KOPT-K1 (cell line): Measurements from ENCODE around the gene HM13.
"Not testable (repeated sequence)": the region's sequence is repeated elsewhere in the genome, so short reads cannot be mapped to it uniquely, and the experiment has no call there.

Experiments
- H3K27ac ChIP-seq: fragments of 200-600 bp; sonication (generic); 2 replicates; pipeline ENCODE4 v1.5.1; 2016; ENCODE audit warnings: antibody characterized with exemption, mild to moderate bottlenecking, low read depth, low read length; ENCODE audit not compliant: poor library complexity, severe bottlenecking
- H3K36me3 ChIP-seq: fragments of 200-600 bp; sonication (generic); 2 replicates; pipeline ENCODE4 v1.5.1; 2017; ENCODE audit warnings: antibody characterized with exemption, mild to moderate bottlenecking, low read length, moderate library complexity; ENCODE audit not compliant: insufficient read depth
- H3K9me3 ChIP-seq: fragments of 200-600 bp; sonication (generic); 2 replicates; pipeline ENCODE4 v1.5.1; 2017; ENCODE audit warnings: antibody characterized with exemption, low read length, mild to moderate bottlenecking; ENCODE audit not compliant: insufficient read depth, poor library complexity, severe bottlenecking

The HM13 gene

DNA sequence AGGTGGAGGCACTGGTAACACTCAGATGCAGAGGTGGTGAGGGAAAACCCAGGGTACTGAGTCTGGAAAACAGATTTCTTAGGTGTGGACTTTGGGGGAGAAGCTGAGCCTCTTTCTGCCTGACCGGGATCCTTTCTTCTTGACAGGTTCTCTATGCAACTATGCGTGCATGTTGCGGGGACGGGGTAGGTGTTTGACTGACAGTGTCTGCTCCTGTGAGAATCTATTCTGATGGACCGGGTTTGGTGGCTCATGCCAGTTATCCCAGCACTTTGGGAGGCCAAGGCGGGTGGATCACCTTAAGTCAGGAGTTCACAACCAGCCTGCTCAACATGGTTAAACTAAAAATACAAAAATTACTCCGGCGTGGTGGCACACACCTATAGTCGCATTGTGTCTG lies 63.0 kb downstream of the HM13 start:
- Histone ChIP-seq H3K27ac (no peak overlapping the region), H3K9me3 (no peaks in the 10 kb centered on the region), H3K36me3 (no peaks in the 10 kb centered on the region)

DNA sequence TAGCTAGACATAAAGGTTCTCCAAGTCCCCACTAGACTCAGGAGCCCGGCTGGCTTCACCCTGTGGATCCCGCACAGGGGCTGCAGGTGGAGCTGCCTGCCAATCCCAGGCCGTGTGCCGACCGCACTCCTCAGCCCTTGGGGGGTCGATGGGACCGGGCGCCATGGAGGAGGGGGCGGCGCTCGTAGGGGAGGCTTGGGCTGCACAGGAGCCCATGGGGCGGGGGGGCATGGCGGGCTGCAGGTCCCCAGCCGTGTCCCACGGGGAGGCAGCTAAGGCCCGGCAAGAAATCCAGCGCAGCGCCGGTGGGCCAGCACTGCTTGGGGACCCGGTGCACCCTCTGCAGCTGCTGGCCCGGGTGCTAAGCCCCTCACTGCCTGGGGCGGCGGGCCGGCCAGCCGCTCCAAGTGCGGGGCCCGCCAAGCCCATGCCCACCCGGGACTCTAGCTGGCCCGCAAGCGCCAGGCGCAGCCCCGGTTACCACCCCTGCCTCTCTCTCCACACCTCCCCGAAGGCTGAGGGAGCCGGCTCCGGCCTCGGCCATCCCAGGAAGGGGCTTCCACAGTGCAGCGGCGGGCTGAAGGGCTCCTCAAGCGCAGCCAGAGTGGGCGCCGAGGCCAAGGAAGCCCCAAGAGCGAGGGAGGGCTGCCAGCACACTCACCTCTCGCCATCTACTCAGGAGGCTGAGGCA lies 64.4 kb downstream of the HM13 start:
- Histone ChIP-seq H3K27ac (no peak overlapping the region), H3K36me3 (no peaks in the 10 kb centered on the region), H3K9me3 (no peaks in the 10 kb centered on the region)

DNA sequence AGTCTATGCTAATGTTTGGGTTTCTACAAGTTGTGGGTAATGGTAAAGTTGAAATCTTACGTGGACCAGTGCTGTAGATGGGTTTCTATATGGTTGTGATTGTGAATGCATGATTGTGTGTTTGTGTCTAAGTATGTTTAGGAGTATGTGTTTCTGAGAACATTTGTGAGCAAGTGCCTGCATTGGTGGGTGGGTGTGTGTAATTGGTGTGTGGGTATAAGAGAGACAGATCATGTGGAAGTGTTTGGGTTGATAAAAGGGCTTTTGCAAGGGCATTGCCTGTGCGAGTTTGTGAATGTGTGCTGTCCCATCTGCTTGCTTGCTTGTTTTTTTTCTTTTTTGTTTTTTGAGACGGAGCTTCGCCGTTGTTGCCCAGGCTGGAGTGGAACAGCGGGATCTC lies 65.0 kb downstream of the HM13 start:
- Histone ChIP-seq H3K36me3 (no peaks in the 10 kb centered on the region), H3K9me3 (no peaks in the 10 kb centered on the region), H3K27ac (no peak overlapping the region)

DNA sequence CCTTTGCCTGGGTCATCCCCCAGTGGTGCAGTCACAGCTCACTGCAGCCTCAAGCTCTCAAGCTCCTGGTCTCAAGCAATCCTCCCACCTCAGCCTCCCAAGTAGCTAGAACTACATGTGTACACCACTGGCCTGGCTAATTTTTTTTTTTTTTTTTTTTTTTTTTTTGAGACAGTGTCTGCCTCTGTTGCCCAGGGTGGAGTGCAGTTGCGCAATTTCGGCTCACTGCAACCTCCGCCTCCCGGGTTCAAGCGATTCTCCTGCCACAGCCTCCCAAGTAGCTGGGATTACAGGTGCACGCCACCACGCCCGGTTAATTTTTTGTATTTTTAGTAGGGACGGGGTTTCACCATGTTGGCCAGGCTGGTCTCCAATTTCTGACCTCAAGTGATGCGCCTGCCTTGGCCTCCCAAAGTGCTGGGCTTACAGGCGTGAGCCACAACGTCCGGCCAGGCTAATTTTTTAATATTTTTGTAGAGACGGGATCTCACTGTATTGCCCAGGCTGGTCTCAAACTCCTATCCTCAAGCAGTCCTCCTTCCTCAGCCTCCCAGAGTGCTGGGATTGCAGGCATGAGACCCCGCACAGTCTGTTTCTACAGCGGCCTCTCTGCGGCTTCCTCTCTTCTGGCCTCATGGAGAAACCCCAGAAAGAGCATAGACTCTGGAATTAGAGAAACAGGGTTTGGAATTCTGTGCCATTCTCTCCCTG lies 65.9 kb downstream of the HM13 start:
- H3K27ac ChIP-seq, H3K9me3 ChIP-seq, H3K36me3 ChIP-seq: not testable (repeated sequence)

DNA sequence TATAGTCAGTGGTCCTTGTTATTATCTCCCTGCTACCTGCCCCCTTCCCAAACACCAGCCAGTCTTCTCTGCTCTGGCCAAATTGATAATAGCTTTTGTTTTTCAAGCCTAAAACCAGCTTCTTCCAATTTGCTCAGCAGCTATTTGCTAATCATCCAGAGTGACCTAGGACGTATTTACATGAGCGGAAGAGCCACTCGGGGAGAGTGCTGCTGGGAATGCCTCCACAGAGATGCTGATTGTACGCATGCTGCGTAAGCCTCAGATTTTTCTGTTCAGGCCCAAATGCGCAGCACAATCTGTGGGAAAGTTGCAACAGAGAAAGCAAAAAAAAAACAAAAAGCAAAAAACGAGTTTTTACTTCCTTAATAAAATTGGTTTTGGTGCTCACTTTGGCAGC lies 66.5 kb downstream of the HM13 start:
- Histone ChIP-seq H3K27ac (no peak overlapping the region), H3K36me3 (no peaks in the 10 kb centered on the region), H3K9me3 (no peaks in the 10 kb centered on the region)

DNA sequence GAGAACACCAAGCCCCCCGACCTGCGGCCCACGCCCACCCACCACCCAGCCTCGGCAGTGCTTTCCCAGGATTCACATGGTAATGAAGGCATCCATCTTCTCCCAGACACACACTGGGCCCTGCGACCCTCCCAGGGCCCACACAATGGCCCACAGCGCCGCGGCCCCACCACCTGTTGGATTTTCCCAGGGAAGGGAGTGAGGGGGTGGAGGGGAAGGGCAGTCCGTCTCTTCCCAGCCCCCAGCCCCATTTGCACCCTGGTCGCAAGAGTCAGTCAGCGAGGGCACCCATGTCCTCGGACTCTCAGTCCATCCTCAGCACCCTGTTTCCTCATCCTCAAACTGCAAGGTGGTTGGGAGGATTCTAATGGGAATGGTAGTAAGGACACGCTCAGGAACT lies 67.1 kb downstream of the HM13 start:
- no peak overlapping the region for H3K27ac ChIP-seq
- no peaks in the 10 kb centered on the region for H3K9me3 ChIP-seq
- no peaks in the 10 kb centered on the region for H3K36me3 ChIP-seq

DNA sequence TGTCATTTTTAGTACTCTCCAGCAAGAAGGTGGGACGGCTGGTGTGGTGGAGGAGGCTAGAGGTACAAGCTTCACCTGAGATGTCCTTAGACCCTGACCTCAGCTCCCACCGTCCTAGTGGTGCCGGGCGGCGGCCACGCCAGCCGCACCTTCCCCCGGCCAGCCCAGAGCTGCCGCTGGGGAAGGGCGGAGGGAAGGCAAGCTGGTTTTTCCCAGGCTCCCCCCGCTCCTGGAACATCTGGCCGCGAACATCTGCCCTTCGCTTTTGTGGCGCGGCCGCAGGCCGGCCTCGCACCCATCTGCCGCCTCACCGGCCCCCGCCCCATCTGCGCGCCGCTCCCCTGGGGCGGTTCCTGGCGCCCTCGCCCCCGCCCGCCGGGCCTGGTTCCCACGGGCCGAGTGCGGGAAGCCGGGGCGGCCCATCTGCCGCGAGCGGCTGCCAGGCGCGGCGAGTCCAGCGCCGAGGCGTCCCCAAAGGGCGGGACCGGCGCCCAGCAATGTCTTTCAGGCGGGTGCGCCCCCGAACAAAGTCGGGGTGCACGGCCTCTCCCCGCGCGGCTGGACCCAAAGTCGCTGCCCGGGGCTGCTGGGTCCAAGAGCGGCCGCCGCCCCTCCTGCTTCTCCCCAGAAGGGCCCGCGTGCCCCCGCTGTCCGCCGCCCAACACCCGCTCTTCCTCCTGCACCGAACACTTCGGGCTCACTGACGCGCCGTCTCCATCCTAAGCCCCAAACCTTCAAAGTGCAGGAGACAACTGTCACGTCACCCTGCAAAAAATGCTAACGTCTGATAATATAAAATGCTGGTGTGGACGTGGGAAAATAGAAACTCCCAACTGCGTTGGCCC lies 73.5 kb downstream of the HM13 start:
- Histone ChIP-seq H3K36me3 (no peaks in the 10 kb centered on the region), H3K27ac (no peak overlapping the region), H3K9me3 (no peaks in the 10 kb centered on the region)

DNA sequence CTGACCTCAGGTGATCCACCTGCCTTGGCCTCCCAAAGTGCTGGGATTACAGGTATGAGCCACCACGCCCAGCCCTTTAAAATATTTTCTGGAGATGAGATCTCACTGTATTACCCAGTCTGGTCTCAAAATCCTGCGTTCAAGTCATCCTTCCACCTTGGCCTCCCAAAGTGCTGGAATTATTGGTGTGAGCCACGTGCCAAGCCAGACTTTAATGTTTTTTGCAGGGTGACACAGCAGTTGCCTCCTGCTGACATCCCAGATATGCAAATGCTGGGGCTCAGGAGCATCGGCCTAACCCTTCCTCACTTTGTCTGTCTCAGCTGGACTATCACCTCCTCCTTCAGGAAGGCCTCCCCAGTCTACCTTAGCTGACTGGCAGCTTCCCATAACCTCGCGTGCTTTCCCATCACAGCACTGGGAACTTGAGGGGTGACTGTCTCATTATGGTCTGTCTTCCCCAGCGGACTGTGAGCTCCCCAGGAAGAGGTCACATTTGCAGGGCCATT lies 76.5 kb downstream of the HM13 start:
- no peaks in the 10 kb centered on the region for H3K9me3 ChIP-seq
- no peaks in the 10 kb centered on the region for H3K36me3 ChIP-seq
- H3K27ac ChIP-seq = no peak overlapping the region

DNA sequence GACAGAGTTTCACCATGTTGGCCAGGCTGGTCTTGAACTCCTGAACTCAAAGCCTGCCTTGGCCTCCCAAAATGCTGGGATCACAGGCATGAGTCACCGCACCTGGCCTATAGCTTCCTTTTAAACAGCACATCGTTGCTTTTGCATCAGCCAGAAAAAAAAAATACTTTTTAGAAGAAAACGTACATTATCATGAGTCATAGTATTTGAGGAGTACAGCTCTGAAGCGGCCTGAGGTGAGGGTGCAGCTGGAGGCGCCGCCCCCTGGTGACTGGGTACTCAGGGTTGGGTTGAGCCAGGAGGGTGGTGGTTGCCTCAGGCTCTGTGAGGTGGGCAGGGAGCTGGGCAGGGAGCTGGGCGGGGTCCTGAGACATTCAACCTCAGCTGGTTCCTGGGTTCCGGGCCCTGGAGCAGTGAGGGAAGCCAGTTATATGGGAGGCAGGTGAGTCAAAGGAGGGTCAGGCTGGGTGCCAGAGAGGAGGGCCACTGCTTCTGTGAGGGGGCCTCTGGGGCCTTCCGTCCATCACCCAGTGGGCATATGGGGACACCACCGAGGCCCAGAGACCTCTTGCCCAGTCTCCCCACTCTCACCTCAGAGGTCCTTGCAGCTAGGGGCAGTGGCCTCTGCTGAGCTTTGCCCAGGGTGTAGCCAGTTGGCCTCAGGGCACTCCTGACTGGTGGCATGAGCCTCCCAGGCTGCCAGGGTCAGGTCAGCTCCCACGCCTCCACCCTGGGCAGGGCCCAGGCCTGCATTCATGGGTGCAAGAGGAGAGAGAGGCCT lies 79.2 kb downstream of the HM13 start:
- Histone ChIP-seq H3K27ac (no peak overlapping the region), H3K36me3 (no peaks in the 10 kb centered on the region), H3K9me3 (no peaks in the 10 kb centered on the region)

DNA sequence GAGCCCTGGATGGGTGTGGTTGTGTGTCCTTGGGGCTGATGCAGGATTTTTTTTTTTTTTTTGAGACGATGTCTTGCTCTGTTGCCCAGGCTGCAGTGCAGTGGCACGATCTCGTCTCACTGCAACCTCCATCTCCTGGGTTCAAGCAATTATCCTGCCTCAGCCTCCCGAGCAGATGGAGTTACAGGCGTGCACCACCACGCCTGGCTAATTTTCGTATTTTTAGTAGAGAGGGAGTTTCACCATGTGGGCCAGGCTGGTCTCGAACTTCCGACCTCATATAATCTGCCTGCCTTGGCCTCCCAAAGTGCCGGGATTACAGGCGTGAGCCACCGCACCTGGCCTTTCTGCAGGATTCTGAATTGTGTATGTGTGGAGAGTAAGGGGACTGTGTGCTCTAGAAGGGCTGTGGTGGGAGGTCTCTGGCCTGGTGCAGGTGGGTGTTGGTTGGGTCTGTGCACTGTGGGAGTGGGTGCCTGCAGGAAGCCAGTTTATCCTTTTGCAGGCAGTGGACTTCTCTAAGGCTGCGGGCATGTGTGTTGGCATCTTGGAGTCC lies 79.8 kb downstream of the HM13 start:
- Histone ChIP-seq H3K36me3 (no peaks in the 10 kb centered on the region), H3K9me3 (no peaks in the 10 kb centered on the region), H3K27ac (no peak overlapping the region)

DNA sequence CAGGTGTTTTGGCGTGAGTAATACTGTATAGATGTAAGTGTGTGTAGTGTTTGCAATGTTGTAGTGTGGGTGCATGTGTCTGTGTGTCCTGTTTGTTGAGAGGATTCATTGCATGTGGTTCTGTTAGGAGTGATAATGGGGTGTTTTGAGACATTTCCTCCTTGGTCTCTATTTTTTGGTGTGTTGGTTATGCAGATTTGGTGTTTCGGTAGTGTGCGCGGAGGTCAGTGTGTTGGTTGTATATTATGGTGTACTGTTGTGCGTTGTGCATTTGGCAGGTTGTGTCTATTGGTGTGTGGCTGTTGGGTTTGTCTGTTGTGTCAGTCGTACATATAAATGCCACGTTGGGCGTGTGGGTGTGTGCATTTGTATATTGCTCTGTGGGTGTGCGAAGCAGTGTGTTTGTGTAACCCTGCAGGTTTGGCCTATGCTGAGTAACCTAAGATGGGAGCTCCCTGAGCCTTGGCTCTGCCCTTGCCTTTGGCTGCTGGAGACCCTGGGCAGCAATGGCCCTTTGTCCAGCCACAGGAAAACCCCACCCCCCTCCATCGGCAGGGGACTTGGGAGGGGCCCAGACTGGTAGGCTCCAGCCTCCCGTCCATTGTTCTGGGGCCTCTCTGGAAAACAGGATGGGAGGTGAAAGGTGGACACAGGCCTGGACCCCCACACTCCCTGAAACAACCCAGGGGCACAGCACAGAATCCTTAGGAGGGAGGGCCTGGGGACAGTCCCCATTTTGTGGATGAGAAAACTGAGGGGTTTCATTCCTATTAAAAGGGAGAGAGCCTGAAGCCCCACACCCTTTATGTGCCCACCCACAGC lies 80.5 kb downstream of the HM13 start:
- no peaks in the 10 kb centered on the region for H3K9me3 ChIP-seq
- H3K27ac ChIP-seq = no peak overlapping the region
- H3K36me3 ChIP-seq = no peaks in the 10 kb centered on the region

DNA sequence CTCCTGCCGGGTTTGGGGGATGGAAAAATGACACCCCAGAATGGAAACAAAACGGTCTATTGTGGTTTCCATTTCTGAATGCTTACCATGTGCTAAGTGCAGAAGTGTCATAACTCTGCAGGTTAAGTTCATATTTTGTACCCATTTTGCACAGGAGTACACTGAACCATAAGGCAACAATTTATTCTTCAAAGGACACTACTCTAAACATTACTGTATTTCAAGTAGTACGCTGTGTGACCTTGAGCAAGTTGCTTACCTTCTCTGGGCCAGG lies 81.1 kb downstream of the HM13 start:
- Histone ChIP-seq H3K27ac (no peak overlapping the region), H3K9me3 (no peaks in the 10 kb centered on the region), H3K36me3 (no peaks in the 10 kb centered on the region)

DNA sequence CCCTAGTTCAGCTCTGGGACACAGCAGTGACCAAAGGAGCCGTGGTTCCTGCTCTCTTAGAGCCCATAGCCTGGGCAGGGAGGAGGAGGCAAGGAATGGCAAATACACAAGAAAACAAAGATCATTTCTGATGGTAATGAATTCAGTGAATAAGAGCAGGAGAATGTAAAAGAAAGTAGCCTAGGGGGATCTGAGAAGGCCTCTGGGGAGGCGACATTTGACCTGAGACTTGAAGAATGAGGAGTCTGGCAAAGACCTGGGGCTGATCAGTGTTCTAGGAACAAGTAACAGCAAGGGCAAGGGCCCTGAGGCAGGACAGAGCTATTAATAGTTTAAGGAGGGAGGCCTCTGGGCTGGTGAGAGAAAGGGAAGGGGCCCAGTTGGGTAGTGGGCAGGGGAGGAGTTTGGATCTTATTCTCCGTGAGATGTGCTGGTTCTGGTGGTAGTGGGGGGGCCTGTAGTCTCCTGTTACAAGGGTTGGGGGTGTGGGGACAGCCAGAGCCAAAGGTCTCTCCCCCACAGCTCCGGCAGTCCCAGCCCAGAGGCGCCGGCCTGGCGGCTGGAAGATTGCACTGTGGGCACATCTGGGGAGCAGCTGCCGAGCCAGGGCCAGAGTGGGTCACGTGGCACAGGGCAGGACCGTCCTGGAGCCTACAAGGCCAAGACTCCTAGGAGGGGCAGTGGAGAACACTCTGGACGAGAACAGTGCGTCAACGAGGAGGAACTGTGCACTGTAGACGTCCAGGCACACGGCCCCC lies 81.6 kb downstream of the HM13 start:
- Histone ChIP-seq H3K36me3 (no peaks in the 10 kb centered on the region), H3K9me3 (no peaks in the 10 kb centered on the region), H3K27ac (no peak overlapping the region)

DNA sequence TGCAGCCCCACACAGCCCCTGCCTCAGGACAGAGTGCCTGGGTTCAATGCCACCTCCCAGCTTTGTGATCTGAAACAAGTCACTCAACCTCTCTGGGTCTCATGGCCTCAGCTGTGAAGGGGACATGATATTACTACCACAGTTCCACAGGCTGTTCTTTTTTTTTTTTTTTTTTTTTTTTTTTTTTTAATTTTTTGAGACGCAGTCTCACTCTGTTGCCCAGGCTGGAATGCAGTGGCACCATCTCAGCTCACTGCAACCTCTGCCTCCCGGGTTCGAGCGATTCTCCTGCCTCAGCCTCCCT lies 82.1 kb downstream of the HM13 start:
- not testable (repeated sequence) for H3K9me3 ChIP-seq, H3K36me3 ChIP-seq, H3K27ac ChIP-seq
